H9 (cell line): Measurements from ENCODE around the gene OCRL. TPM values are rescaled to one million over a fixed set of nuclear protein-coding genes. Genes with fewer than 3 reads are reported as not detected.

Source experiments
- DNase-seq: peaks from one replicate; pipeline ENCODE4 v3.0.0-alpha.2; 2017
- H2AFZ ChIP-seq: one replicate; pipeline ENCODE4 v1.6.1; 2013; ENCODE audit warnings: mild to moderate bottlenecking, low read length, control low read depth, moderate library complexity
- H2AK5ac ChIP-seq: 2 replicates; pipeline ENCODE4 v1.6.1; 2013; ENCODE audit warnings: low read length, control low read depth, mixed read lengths; ENCODE audit not compliant: insufficient read length
- H2BK120ac ChIP-seq: one replicate; pipeline ENCODE4 v1.6.1; 2013; ENCODE audit warnings: low read depth, mild to moderate bottlenecking, low read length, control low read depth, inconsistent platforms; ENCODE audit not compliant: poor library complexity, severe bottlenecking
- H2BK12ac ChIP-seq: 2 replicates; pipeline ENCODE4 v1.6.1; 2013; ENCODE audit warnings: low read length, control low read depth, mixed read lengths, low read depth; ENCODE audit not compliant: insufficient read length
- H2BK15ac ChIP-seq: 2 replicates; pipeline ENCODE4 v1.6.1; 2013; ENCODE audit warnings: low read depth, low read length, control low read depth
- H2BK20ac ChIP-seq: one replicate; pipeline ENCODE4 v1.6.1; 2013; ENCODE audit warnings: low read depth, mild to moderate bottlenecking, low read length, control low read depth, inconsistent platforms; ENCODE audit not compliant: poor library complexity, severe bottlenecking
- H2BK5ac ChIP-seq: 2 replicates; pipeline ENCODE4 v1.6.1; 2013; ENCODE audit warnings: low read length, control low read depth, mixed read lengths; ENCODE audit not compliant: insufficient read length
- H3K14ac ChIP-seq: 2 replicates; pipeline ENCODE4 v1.6.1; 2013; ENCODE audit warnings: low read length, control low read depth; ENCODE audit not compliant: insufficient read depth
- H3K18ac ChIP-seq: 2 replicates; pipeline ENCODE4 v1.6.1; 2013; ENCODE audit warnings: low read depth, mild to moderate bottlenecking, mixed read lengths, low read length, control low read depth; ENCODE audit not compliant: insufficient read length
- H3K23ac ChIP-seq: 2 replicates; pipeline ENCODE4 v1.6.1; 2013; ENCODE audit warnings: low read length, control low read depth, mixed read lengths, low read depth; ENCODE audit not compliant: insufficient read length
- H3K23me2 ChIP-seq: 2 replicates; pipeline ENCODE4 v1.6.1; 2013; ENCODE audit warnings: low read depth, mild to moderate bottlenecking, mixed read lengths, low read length, control low read depth; ENCODE audit not compliant: insufficient read length, poor library complexity, severe bottlenecking
- H3K27ac ChIP-seq: 2 replicates; pipeline ENCODE4 v1.5.1; 2013; ENCODE audit warnings: low read length, control low read depth, mixed read lengths, low read depth; ENCODE audit not compliant: insufficient read length
- H3K27me3 ChIP-seq: 2 replicates; pipeline ENCODE4 v1.6.1; 2013; ENCODE audit warnings: low read length, control low read depth, inconsistent platforms; ENCODE audit not compliant: insufficient read depth
- H3K4ac ChIP-seq: 2 replicates; pipeline ENCODE4 v1.6.1; 2013; ENCODE audit warnings: low read depth, mild to moderate bottlenecking, control low read depth, inconsistent platforms, low read length, moderate library complexity
- H3K4me1 ChIP-seq: 2 replicates; pipeline ENCODE4 v1.6.1; 2013; ENCODE audit warnings: low read length, control low read depth, inconsistent platforms; ENCODE audit not compliant: insufficient read depth
- H3K4me2 ChIP-seq: 2 replicates; pipeline ENCODE4 v1.6.1; 2013; ENCODE audit warnings: low read length, control low read depth, mixed read lengths; ENCODE audit not compliant: insufficient read length, insufficient read depth
- H3K56ac ChIP-seq: 2 replicates; pipeline ENCODE4 v1.6.1; 2013; ENCODE audit warnings: low read depth, mild to moderate bottlenecking, mixed read lengths, low read length, control low read depth; ENCODE audit not compliant: insufficient read length
- H3K79me1 ChIP-seq: 2 replicates; pipeline ENCODE4 v1.6.1; 2013; ENCODE audit warnings: low read depth, mild to moderate bottlenecking, moderate library complexity, low read length, control low read depth, inconsistent platforms; ENCODE audit not compliant: insufficient read depth, poor library complexity, severe bottlenecking
- H3K79me2 ChIP-seq: 2 replicates; pipeline ENCODE4 v1.6.1; 2013; ENCODE audit warnings: low read length, control low read depth, inconsistent platforms; ENCODE audit not compliant: insufficient read depth
- H3K9ac ChIP-seq: 2 replicates; pipeline ENCODE4 v1.6.1; 2013; ENCODE audit warnings: low read length, control low read depth, mixed read lengths; ENCODE audit not compliant: insufficient read length; ENCODE audit errors: extremely low read depth
- H3K9me3 ChIP-seq: one replicate; pipeline ENCODE4 v1.6.1; 2013; ENCODE audit warnings: low read depth, low read length, inconsistent platforms; ENCODE audit not compliant: control insufficient read depth
- H3T11ph ChIP-seq: one replicate; pipeline ENCODE4 v1.6.1; 2013; ENCODE audit warnings: mild to moderate bottlenecking, low read length, control low read depth, inconsistent platforms
- H4K20me1 ChIP-seq: one replicate; pipeline ENCODE4 v1.6.1; 2013; ENCODE audit not compliant: control insufficient read depth, insufficient read length, insufficient read depth
- H4K5ac ChIP-seq: 2 replicates; pipeline ENCODE4 v1.6.1; 2013; ENCODE audit warnings: low read depth, mild to moderate bottlenecking, mixed read lengths, low read length, control low read depth; ENCODE audit not compliant: insufficient read length
- H4K8ac ChIP-seq: replicated peaks from 2 replicates; pipeline ENCODE4 v1.6.1; 2013; ENCODE audit warnings: low read length, control low read depth, mixed read lengths, low read depth; ENCODE audit not compliant: insufficient read length
- H4K91ac ChIP-seq: 2 replicates; pipeline ENCODE4 v1.6.1; 2013; ENCODE audit warnings: low read depth, mild to moderate bottlenecking, moderate library complexity, mixed read lengths, low read length, control low read depth; ENCODE audit not compliant: insufficient read length
- H3K27ac Mint-ChIP-seq, 3 experiments: 2 replicates in 2 of 3; 3 replicates in 1 of 3; pipeline ENCODE4 v1.8.0; 2020 to 2021; ENCODE audit warnings: mixed read lengths in 3 of 3, mild to moderate bottlenecking in 1 of 3, moderate library complexity in 1 of 3
- H3K27me3 Mint-ChIP-seq: 2 replicates; pipeline ENCODE4 v1.8.0; 2021; ENCODE audit warnings: low read depth, mild to moderate bottlenecking, moderate library complexity, mixed read lengths
- H3K36me3 Mint-ChIP-seq, 3 experiments: 2 replicates in 2 of 3; 3 replicates in 1 of 3; pipeline ENCODE4 v1.8.0; 2020 to 2021; ENCODE audit warnings: low read depth in 3 of 3, mixed read lengths in 3 of 3; ENCODE audit not compliant: insufficient read depth in 1 of 3
- H3K4me1 Mint-ChIP-seq, 2 experiments: 2 replicates each; pipeline ENCODE4 v1.8.0; 2020; ENCODE audit warnings: mixed read lengths in 2 of 2
- H3K4me3 Mint-ChIP-seq, 2 experiments: 2 replicates in 1 of 2; 3 replicates in 1 of 2; pipeline ENCODE4 v1.8.0; 2020 to 2021; ENCODE audit warnings: mild to moderate bottlenecking in 2 of 2, mixed read lengths in 2 of 2, moderate library complexity in 1 of 2
- H3K9me3 Mint-ChIP-seq, 2 experiments: 2 replicates in 1 of 2; 3 replicates in 1 of 2; pipeline ENCODE4 v1.8.0; 2020; ENCODE audit warnings: mild to moderate bottlenecking in 2 of 2, mixed read lengths in 2 of 2, moderate library complexity in 1 of 2
- CTCF ChIP-seq: fragments of 200-600 bp; sonication (generic); conservative IDR thresholded peaks from 3 replicates; pipeline ENCODE4 v1.8.0; 2021; ENCODE audit warnings: antibody characterized with exemption, mild to moderate bottlenecking
- WGBS: extraction: QIAGEN DNeasy Blood & Tissue Kit; methylation state at CpG from one replicate; pipeline ENCODE4 v1.1.7; 2013; ENCODE audit warnings: missing lambda C conversion rate, low lambda C conversion rate, mixed read lengths; ENCODE audit not compliant: insufficient read length; ENCODE audit errors: extremely low coverage; 5-methylcytosine and 5-hydroxymethylcytosine counted together
- total RNA-seq: library from RNA; stranded (reverse); gene quantifications from 2 replicates; pipeline ENCODE4 v1.2.1, GENCODE V29; 2021

Gene OCRL
- total RNA-seq, 1 experiment from 2014 or later = 31.4 TPM

GRCh38 chrX:129622757-129623301, 82.8 kb downstream of the OCRL start:
- no peaks in the 10 kb centered on the region; a peak in 1 of 7 replicates for H3K36me3 Mint-ChIP-seq
- Histone ChIP-seq H2BK5ac (no peak overlapping the region), H3T11ph (no peak overlapping the region), H2AK5ac (no peak overlapping the region), H2BK120ac (no peak overlapping the region), H4K91ac (no peak overlapping the region), H3K79me2 (no peaks in the 10 kb centered on the region), H3K4me2 (no peak overlapping the region), H3K27me3 (no peaks in the 10 kb centered on the region), H4K5ac (no peak overlapping the region), H3K14ac (no peak overlapping the region), H3K9ac (no peak overlapping the region), H2BK15ac (no peak overlapping the region), H2AFZ (no peak overlapping the region), H3K23ac (no peak overlapping the region), H3K4me1 (no peaks in the 10 kb centered on the region), H3K23me2 (no peaks in the 10 kb centered on the region), H3K56ac (no peak overlapping the region), H4K8ac (no peak overlapping the region), H3K79me1 (no peaks in the 10 kb centered on the region), H2BK20ac (no peak overlapping the region), H3K18ac (no peak overlapping the region), H4K20me1 (no peaks in the 10 kb centered on the region), H2BK12ac (no peak overlapping the region), H3K9me3 (peaks cover 7% of the 10 kb centered on the region), H3K4ac (no peak overlapping the region), H3K27ac (no peak overlapping the region)
- WGBS = no CpG with 5 or more reads among the region's 10 CpGs
- peak; percentile 72 for DNase-seq
- H3K27me3 Mint-ChIP-seq = peaks cover 5% of the 10 kb centered on the region
- TF ChIP-seq CTCF = no peak
- no peaks in the 10 kb centered on the region for H3K4me1 Mint-ChIP-seq
- H3K9me3 Mint-ChIP-seq = peaks cover 0 to 52% of the 10 kb centered on the region in 2 experiments; a peak in 2 of 5 replicates
- no peak overlapping the region for H3K27ac Mint-ChIP-seq
- no peak overlapping the region for H3K4me3 Mint-ChIP-seq
